LNCaP clone FGC (cell line): ENCODE measurements around the gene EYA3.

Source experiments
- DNase-seq: peaks from one replicate; pipeline ENCODE4 v3.0.0-alpha.2; 2011; ENCODE audit warnings: low read depth
- H3K4me3 ChIP-seq: 2 replicates; pipeline ENCODE4 v1.5.1; 2011; ENCODE audit warnings: mild to moderate bottlenecking, low read depth, low read length, control low read depth
- TF ChIP-seq, protein P1 (sequence below): IDR thresholded peaks from 2 replicates; pipeline ENCODE4 v1.5.1; 2012; ENCODE audit warnings: mild to moderate bottlenecking; ENCODE audit not compliant: control insufficient read depth, insufficient read depth; ENCODE audit errors: extremely low read depth

Gene EYA3

DNA sequence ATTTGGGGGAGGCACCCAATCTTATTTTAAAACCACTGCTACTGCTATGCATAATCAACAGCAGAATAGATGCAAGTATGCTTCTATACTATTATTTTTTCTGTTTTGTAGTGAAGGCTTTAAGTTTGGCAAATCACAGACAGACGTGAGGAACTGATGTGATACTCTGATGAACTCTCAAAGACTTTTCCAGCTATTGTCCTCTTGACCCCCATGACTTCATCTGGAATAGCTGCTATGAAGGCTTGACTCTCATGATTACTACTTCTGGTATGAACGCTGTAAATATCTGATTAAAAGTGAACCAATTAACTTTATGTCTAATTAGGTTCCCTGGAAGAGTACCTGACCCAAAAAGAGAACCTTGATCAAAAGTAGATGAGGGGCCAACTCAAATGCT is 49.1 kb downstream of the EYA3 start:
- DNase-seq, result no peak
- TF ChIP-seq, protein P1, sequence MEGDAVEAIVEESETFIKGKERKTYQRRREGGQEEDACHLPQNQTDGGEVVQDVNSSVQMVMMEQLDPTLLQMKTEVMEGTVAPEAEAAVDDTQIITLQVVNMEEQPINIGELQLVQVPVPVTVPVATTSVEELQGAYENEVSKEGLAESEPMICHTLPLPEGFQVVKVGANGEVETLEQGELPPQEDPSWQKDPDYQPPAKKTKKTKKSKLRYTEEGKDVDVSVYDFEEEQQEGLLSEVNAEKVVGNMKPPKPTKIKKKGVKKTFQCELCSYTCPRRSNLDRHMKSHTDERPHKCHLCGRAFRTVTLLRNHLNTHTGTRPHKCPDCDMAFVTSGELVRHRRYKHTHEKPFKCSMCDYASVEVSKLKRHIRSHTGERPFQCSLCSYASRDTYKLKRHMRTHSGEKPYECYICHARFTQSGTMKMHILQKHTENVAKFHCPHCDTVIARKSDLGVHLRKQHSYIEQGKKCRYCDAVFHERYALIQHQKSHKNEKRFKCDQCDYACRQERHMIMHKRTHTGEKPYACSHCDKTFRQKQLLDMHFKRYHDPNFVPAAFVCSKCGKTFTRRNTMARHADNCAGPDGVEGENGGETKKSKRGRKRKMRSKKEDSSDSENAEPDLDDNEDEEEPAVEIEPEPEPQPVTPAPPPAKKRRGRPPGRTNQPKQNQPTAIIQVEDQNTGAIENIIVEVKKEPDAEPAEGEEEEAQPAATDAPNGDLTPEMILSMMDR, result no peak
- H3K4me3 ChIP-seq, result no peak overlapping the region

DNA sequence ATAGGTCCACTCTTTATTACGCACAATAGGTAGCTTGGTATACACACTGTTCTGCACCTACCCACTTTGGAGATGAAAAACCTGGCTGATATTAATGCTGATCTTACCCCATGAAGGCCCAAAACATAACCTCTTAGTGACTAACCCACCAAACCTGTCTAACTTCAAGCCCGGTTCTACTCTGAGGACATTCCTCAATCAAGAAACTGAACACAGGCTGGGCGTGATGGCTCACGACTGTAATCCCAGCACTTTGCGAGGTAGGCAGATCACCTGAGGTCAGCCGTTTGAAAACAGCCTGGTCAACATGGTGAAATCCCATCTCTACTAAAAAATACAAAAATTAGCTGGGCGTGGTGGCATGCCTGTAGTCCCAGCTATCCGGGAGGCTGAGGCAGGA is 50.5 kb downstream of the EYA3 start:
- no peak for DNase-seq
- H3K4me3 ChIP-seq, result no peak overlapping the region
- TF ChIP-seq, protein P1, result no peak

DNA sequence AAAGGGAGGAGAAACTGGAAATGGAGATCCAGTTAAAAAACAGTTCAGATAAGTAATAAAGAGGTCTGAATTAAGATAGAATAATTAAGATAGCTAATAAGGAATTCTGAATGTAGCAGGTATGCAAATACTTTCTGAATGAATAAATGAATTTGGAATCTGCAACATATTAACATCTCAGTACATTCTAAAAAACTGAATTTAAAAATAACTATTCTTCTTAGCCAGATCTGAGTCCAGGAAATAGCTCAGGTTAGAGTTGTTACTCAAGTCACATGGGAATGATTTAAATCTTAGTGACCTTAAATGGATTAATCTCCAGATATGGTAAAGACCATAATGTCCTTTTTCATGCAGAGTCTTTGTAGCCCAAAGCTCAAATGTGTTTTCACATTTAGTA is 51.2 kb downstream of the EYA3 start:
- DNase-seq, result no peak
- TF ChIP-seq, protein P1, result no peak
- no peak overlapping the region for H3K4me3 ChIP-seq

DNA sequence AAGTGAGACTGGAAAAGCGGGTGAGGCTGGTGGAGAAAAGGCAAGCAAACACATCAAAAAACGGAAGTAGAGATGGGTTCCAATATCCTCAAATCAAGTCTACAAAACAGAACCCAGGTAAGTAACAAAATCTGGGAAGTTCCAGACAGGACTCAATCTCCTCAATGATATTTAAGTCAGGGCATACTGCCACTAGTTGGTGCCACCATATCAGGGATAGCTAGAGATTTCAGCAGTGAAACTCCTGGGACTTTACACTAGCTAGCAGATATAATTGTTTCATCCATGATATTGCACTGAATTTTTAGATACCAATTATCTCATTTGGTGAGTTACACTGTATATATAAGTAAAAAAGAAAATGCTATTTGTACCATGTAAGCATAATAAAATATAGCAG is 52.0 kb downstream of the EYA3 start:
- H3K4me3 ChIP-seq, result no peak overlapping the region
- no peak for DNase-seq
- TF ChIP-seq, protein P1, result peak; percentile 68

- TF ChIP-seq, protein P1, result no peak
- H3K4me3 ChIP-seq, result no peak overlapping the region
- DNase-seq, result no peak
Observed at GRCh38 chr1:28035420-28035819, 53.0 kb downstream of the EYA3 start.

- TF ChIP-seq, protein P1, result no peak
- H3K4me3 ChIP-seq, result no peak overlapping the region
- DNase-seq, result no peak
Observed at GRCh38 chr1:28032281-28032680, 56.1 kb downstream of the EYA3 start.

GRCh38 chr1:28031173-28031572 is 57.2 kb downstream of the EYA3 start:
- H3K4me3 ChIP-seq, result no peak overlapping the region
- DNase-seq, result no peak
- TF ChIP-seq, protein P1, result no peak
